Gastroesophageal sphincter (tissue), 3 donors: ENCODE data around the gene ATP1B2.

Source experiments
- EP300 ChIP-seq: sonication (generic); formaldehyde crosslinking; IDR thresholded peaks from one replicate; pipeline ENCODE4 v1.6.1; 2017; ENCODE audit warnings: antibody characterized with exemption, mild to moderate bottlenecking
- POLR2A ChIP-seq, 2 donors: fragments of 450-650 bp; IDR thresholded peaks; one replicate each; pipeline ENCODE4 v1.6.1; 2017; ENCODE audit warnings: antibody characterized with exemption in 2 of 2, mild to moderate bottlenecking in 2 of 2, moderate library complexity in 1 of 2
- POLR2AphosphoS5 ChIP-seq: sonication (generic); formaldehyde crosslinking; IDR thresholded peaks from one replicate; pipeline ENCODE4 v1.6.1; 2017; ENCODE audit warnings: antibody characterized with exemption
- TF ChIP-seq, protein P1 (sequence below), 4 experiments: fragments of 200-600 bp in 2 of 4; fragments of 450-650 bp in 2 of 4; sonication (generic) in 1 of 4; IDR thresholded peaks; one replicate each; pipeline ENCODE4 v1.5.1; 2017 to 2019; ENCODE audit warnings: antibody characterized with exemption in 4 of 4, mild to moderate bottlenecking in 2 of 4, moderate library complexity in 2 of 4

GRCh38 chr17:7655541-7655840 is 4.8 kb downstream of the ATP1B2 start:
- TF ChIP-seq, protein P1, sequence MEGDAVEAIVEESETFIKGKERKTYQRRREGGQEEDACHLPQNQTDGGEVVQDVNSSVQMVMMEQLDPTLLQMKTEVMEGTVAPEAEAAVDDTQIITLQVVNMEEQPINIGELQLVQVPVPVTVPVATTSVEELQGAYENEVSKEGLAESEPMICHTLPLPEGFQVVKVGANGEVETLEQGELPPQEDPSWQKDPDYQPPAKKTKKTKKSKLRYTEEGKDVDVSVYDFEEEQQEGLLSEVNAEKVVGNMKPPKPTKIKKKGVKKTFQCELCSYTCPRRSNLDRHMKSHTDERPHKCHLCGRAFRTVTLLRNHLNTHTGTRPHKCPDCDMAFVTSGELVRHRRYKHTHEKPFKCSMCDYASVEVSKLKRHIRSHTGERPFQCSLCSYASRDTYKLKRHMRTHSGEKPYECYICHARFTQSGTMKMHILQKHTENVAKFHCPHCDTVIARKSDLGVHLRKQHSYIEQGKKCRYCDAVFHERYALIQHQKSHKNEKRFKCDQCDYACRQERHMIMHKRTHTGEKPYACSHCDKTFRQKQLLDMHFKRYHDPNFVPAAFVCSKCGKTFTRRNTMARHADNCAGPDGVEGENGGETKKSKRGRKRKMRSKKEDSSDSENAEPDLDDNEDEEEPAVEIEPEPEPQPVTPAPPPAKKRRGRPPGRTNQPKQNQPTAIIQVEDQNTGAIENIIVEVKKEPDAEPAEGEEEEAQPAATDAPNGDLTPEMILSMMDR (IDR thresholded peaks at IDR 0.05): no peak
- TF ChIP-seq EP300 (no peak), POLR2A (IDR thresholded peaks at IDR 0.05) (no peak), POLR2AphosphoS5 (no peak)
